NB4 (cell line): ENCODE data around the gene NR1H3.

ENCODE experiments used
- DNase-seq: peaks from one replicate; pipeline ENCODE4 v3.0.0; 2010; ENCODE audit warnings: low read depth
- H3K4me3 ChIP-seq: one replicate; pipeline ENCODE4 v1.5.1; 2011; ENCODE audit warnings: mild to moderate bottlenecking, low read depth, low read length, moderate library complexity
- CTCF ChIP-seq: IDR thresholded peaks from one replicate; pipeline ENCODE4 v1.5.1; 2012; ENCODE audit warnings: low read depth, low read length
- MAX ChIP-seq: IDR thresholded peaks from 2 replicates; pipeline ENCODE4 v1.6.1; 2011; ENCODE audit warnings: low read depth, low read length
- MYC ChIP-seq: IDR thresholded peaks from 2 replicates; pipeline ENCODE4 v1.6.1; 2011; ENCODE audit warnings: low read depth, low read length
- POLR2A ChIP-seq: IDR thresholded peaks from 2 replicates; pipeline ENCODE4 v1.6.1; 2011; ENCODE audit warnings: mild to moderate bottlenecking; ENCODE audit not compliant: insufficient read length; ENCODE audit errors: extremely low read depth

The NR1H3 gene

GRCh38 chr11:47278769-47279168 lies 21.0 kb downstream of the NR1H3 start:
- TF ChIP-seq MYC (no peak), POLR2A (no peak), CTCF (no peak), MAX (no peak)
- DNase-seq, result no peak
- H3K4me3 ChIP-seq, result no peak overlapping the region

GRCh38 chr11:47280099-47280498 lies 22.3 kb downstream of the NR1H3 start:
- TF ChIP-seq POLR2A (no peak), MYC (no peak), MAX (no peak)
- DNase-seq, result no peak
- no peak overlapping the region for H3K4me3 ChIP-seq

GRCh38 chr11:47280860-47281259 lies 23.1 kb downstream of the NR1H3 start:
- TF ChIP-seq MAX, result no peak
- no peak for TF ChIP-seq MYC
- TF ChIP-seq POLR2A, result no peak
- TF ChIP-seq CTCF, result no peak

GRCh38 chr11:47282462-47282861 lies 24.7 kb downstream of the NR1H3 start:
- no peak for DNase-seq
- no peak overlapping the region for H3K4me3 ChIP-seq
- no peak for TF ChIP-seq POLR2A
- TF ChIP-seq CTCF, result no peak
- no peak for TF ChIP-seq MYC
- no peak for TF ChIP-seq MAX

More at GRCh38 chr11:47280860-47281259, 23.1 kb downstream of the NR1H3 start:
- no peak overlapping the region for H3K4me3 ChIP-seq
- no peak for DNase-seq

- no peak for TF ChIP-seq MAX
- no peak for TF ChIP-seq POLR2A
- TF ChIP-seq MYC, result no peak
- no peak for TF ChIP-seq CTCF
- no peak overlapping the region for H3K4me3 ChIP-seq
- no peak for DNase-seq
Observed at GRCh38 chr11:47284151-47284550, 26.4 kb downstream of the NR1H3 start.

- no peak for TF ChIP-seq CTCF
- no peak for TF ChIP-seq MYC
- no peak for TF ChIP-seq POLR2A
- TF ChIP-seq MAX, result no peak
- DNase-seq, result no peak
- H3K4me3 ChIP-seq, result no peak overlapping the region
Observed at GRCh38 chr11:47285969-47286770, 28.4 kb downstream of the NR1H3 start.
